Kidney (tissue), 14 donors: ENCODE results near the gene SYCE3. TPM values are rescaled to one million over a fixed set of nuclear protein-coding genes. Genes with fewer than 3 reads are reported as not detected.

Experiments used
- DNase-seq, 5 donors: peaks; one replicate each; pipeline ENCODE4 v3.0.0-alpha.2; 2013 to 2020
- FAIRE-seq: peaks from 2 replicates; lab custom pipeline; 2012; peaks lifted over from hg19 to GRCh38; lab: Jason Lieb, UNC
- H3K27ac ChIP-seq, 2 donors: one replicate each; pipeline ENCODE4 v1.7.0; 2013; ENCODE audit warnings: low read depth in 2 of 2, low read length in 2 of 2, inconsistent platforms in 1 of 2
- H3K27me3 ChIP-seq: one replicate; pipeline ENCODE4 v1.7.1; 2013; ENCODE audit warnings: low read length, inconsistent platforms; ENCODE audit not compliant: control insufficient read depth, insufficient read depth
- H3K36me3 ChIP-seq, 3 donors: one replicate each; pipeline versions ENCODE4 v1.7.0 to v1.7.1; 2013; ENCODE audit warnings: low read length in 3 of 3, control low read depth in 1 of 3, inconsistent platforms in 1 of 3; ENCODE audit not compliant: insufficient read depth in 3 of 3, control insufficient read depth in 2 of 3
- H3K4me1 ChIP-seq, 3 donors: one replicate each; pipeline versions ENCODE4 v1.7.0 to v1.7.1; 2013; ENCODE audit warnings: low read length in 3 of 3, inconsistent platforms in 1 of 3, low read depth in 1 of 3; ENCODE audit not compliant: control insufficient read depth in 2 of 3, insufficient read depth in 2 of 3
- H3K4me3 ChIP-seq, 3 donors: one replicate each; pipeline versions ENCODE4 v1.7.0 to v1.8.1; 2013; ENCODE audit warnings: low read length in 3 of 3, control low read depth in 1 of 3, inconsistent platforms in 1 of 3
- H3K9ac ChIP-seq, 3 donors: one replicate each; pipeline versions ENCODE4 v1.7.0 to v1.7.1; 2013; ENCODE audit warnings: low read length in 3 of 3, control low read depth in 1 of 3, inconsistent platforms in 1 of 3
- H3K9me3 ChIP-seq, 3 donors: one replicate each; pipeline versions ENCODE4 v1.7.0 to v1.7.1; 2013; ENCODE audit warnings: low read length in 3 of 3, control low read depth in 1 of 3, inconsistent platforms in 1 of 3; ENCODE audit not compliant: control insufficient read depth in 2 of 3, insufficient read depth in 1 of 3
- intact Hi-C: fragments of 100-400 bp; cut with DNase I; formaldehyde crosslinking; loops from one replicate; pipeline ENCODE4 v1.11.1; 2022
- polyA plus RNA-seq: library from polyadenylated mRNA; stranded (reverse); fragments of 350-450 nt; fragmentation: Illumina TruSeq; extraction: RNeasy Lipid Tissue Mini Kit (QIAGEN cat#74804); gene quantifications from one replicate; pipeline ENCODE4 v1.2.3, GENCODE V29; 2014; ENCODE audit warnings: low read depth, low replicate concordance; ENCODE audit not compliant: insufficient read depth
- total RNA-seq: library from RNA; stranded (reverse); fragmentation: NEBNext Ultra II Directional; extraction: Animal tissue kit (Norgen Biotek cat#: 25700); gene quantifications from one replicate; pipeline ENCODE4 v1.2.1, GENCODE V29; 2021
- TF ChIP-seq, protein P1 (sequence below): IDR thresholded peaks from 3 replicates; pipeline ENCODE4 v1.5.1; 2012; ENCODE audit warnings: mild to moderate bottlenecking, moderate library complexity, borderline replicate concordance; ENCODE audit not compliant: insufficient read depth; ENCODE audit errors: extremely low read depth
- donor health status: control.
- donor health status: control.
- donor health status: control.
- donor health status: control.
- donor health status: control.
- donor health status: DM: yes; HTN: yes; CAD: no.
- donor health status: Normal renal cell carcinoma (clear cell type).

SYCE3 gene
- total and polyA plus RNA-seq, 2 donors from 2014 or later: 4.6 TPM; not detected in 1

DNA sequence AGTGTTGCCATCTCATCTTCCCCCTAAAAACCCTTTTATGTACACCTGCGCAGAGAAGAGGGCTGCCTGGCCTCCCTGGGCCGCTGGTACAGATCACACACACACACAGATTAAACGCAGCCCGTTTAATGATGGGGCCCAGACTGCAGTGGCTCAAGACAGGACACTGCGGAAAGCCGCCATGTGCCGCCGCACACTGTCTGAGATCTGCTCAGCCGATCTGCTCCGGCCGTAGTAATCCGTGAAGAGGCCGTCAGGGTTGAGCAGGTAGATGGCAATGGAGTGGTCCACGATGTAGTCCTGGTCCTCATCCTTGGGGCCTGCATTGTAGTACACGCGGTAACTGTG, 39.3 kb downstream of the SYCE3 start:
- FAIRE-seq (no peak), DNase-seq (peak in 1 of 5 donors; percentile 43)
- no peak overlapping the region for H3K27ac ChIP-seq
- TF ChIP-seq, protein P1, sequence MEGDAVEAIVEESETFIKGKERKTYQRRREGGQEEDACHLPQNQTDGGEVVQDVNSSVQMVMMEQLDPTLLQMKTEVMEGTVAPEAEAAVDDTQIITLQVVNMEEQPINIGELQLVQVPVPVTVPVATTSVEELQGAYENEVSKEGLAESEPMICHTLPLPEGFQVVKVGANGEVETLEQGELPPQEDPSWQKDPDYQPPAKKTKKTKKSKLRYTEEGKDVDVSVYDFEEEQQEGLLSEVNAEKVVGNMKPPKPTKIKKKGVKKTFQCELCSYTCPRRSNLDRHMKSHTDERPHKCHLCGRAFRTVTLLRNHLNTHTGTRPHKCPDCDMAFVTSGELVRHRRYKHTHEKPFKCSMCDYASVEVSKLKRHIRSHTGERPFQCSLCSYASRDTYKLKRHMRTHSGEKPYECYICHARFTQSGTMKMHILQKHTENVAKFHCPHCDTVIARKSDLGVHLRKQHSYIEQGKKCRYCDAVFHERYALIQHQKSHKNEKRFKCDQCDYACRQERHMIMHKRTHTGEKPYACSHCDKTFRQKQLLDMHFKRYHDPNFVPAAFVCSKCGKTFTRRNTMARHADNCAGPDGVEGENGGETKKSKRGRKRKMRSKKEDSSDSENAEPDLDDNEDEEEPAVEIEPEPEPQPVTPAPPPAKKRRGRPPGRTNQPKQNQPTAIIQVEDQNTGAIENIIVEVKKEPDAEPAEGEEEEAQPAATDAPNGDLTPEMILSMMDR: no peak
- intact Hi-C loops: no loop called here
- no peak overlapping the region for H3K9ac ChIP-seq
- H3K4me3 ChIP-seq: no peak overlapping the region
- no peaks in the 10 kb centered on the region for H3K9me3 ChIP-seq
- peaks cover 0 to 20% (median 11%) of the 10 kb centered on the region in 3 donors for H3K4me1 ChIP-seq
- no peaks in the 10 kb centered on the region for H3K27me3 ChIP-seq
- H3K36me3 ChIP-seq: peaks cover 0 to 8% (median 7%) of the 10 kb centered on the region in 3 donors

DNA sequence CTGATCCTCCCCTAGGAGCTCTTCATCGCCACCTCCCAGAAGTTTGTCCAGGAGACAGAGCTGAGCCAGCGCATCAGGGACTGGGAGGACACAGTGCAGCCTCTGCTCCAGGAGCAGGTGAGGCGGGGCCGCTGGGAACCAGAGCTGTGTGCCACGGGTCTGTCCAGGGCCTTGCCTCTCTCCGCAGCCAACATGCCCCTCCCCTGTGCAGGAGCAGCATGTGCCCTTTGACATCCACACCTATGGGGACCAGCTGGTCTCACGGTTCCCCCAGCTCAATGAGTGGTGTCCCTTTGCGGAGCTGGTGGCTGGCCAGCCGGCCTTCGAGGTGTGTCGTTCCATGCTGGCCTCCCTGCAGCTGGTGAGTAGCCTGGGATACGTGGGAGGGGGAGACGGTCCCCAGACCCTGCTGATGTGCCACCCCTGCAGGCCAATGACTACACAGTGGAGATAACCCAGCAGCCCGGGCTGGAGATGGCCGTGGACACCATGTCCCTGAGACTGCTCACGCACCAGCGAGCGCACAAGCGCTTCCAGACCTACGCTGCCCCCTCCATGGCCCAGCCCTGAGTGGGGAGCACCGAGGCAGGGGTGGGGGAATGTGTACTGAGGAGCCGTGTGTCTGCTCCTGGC, 39.8 kb downstream of the SYCE3 start:
- Histone ChIP-seq H3K27me3 (no peaks in the 10 kb centered on the region), H3K36me3 (peaks cover 0 to 9% (median 8%) of the 10 kb centered on the region in 3 donors), H3K4me3 (no peak overlapping the region), H3K4me1 (peaks cover 0 to 20% (median 11%) of the 10 kb centered on the region in 3 donors), H3K9me3 (no peaks in the 10 kb centered on the region), H3K9ac (no peak overlapping the region), H3K27ac (no peak overlapping the region)
- peak in 2 of 5 donors; percentile 52 to 81 for DNase-seq
- intact Hi-C loops: no loop called here
- no peak for FAIRE-seq
- TF ChIP-seq, protein P1: no peak

DNA sequence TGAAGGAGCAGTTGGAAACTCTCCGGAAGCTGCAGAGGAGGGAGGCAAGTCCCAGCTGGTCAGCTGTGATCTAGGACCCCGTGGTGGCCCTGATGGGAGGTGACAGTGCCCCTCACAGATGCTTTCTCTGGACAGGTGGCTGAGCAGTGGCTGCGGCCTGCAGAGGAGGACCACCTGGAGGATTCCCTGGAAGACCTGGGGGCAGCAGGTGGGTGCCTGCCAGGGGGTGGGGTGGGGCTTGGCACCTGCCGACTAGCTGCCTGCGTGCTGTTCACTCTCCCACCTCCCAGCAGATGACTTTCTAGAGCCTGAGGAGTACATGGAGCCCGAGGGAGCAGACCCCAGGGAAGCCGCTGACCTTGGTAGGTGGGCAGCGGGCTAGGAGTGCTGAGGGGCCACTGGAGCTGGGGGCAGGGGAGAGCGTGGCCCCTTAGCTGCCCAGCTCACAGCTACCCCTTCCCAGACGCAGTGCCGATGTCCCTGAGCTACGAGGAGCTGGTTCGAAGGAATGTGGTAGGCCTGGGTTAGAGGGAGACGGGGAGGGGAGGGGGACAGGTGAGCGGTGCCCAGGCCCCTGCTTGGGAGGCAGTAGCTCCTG, 40.4 kb downstream of the SYCE3 start:
- no peaks in the 10 kb centered on the region for H3K27me3 ChIP-seq
- H3K36me3 ChIP-seq: peaks cover 0 to 14% (median 12%) of the 10 kb centered on the region in 3 donors
- peaks cover 0 to 18% (median 11%) of the 10 kb centered on the region in 3 donors for H3K4me1 ChIP-seq
- FAIRE-seq (no peak), DNase-seq (peak in 1 of 5 donors; percentile 38)
- no peaks in the 10 kb centered on the region for H3K9me3 ChIP-seq
- no peak overlapping the region for H3K9ac ChIP-seq
- TF ChIP-seq, protein P1: no peak
- intact Hi-C loops: no loop called here
- H3K27ac ChIP-seq: no peak overlapping the region
- H3K4me3 ChIP-seq: no peak overlapping the region
